NCI-H1694 treated with DMSO at 0.1 percent for 48 hours (cell line): ENCODE data around the gene CRIP2.

Experiments
- DNase-seq: peaks from one replicate; lab custom pipeline; 2025; lab: John Stamatoyannopoulos, UW

Gene CRIP2

GRCh38 chr14:105527826-105528585 is 53.4 kb downstream of the CRIP2 start:
- peak; percentile 86 for DNase-seq

- no peak for DNase-seq
Observed at GRCh38 chr14:105528586-105529318, 54.1 kb downstream of the CRIP2 start.

- DNase-seq, result no peak
Observed at GRCh38 chr14:105529319-105529568, 54.6 kb downstream of the CRIP2 start.
